H1 (cell line): Measurements from ENCODE around the gene CCBE1. TPM values are rescaled to one million over a fixed set of nuclear protein-coding genes. Genes with fewer than 3 reads are reported as not detected.

ENCODE experiments used
- CTCF ChIA-PET: fragments of 300-600 bp; sonication (Branson Sonifier 250); formaldehyde crosslinking; loops from one replicate; lab custom pipeline; 2021; ENCODE audit not compliant: partially characterized antibody; lab: Charles Lee
- POLR2A ChIA-PET: fragments of 300-600 bp; sonication (Branson Sonifier 250); formaldehyde crosslinking; loops from one replicate; lab custom pipeline; 2021; ENCODE audit warnings: inconsistent platforms; ENCODE audit not compliant: partially characterized antibody; lab: Charles Lee
- DNase-seq, 2 experiments: peaks; one replicate each; pipeline versions ENCODE4 v3.0.0 to v3.0.0-alpha.2; 2010 to 2022; ENCODE audit warnings: low spot score in 2 of 2, low read depth in 1 of 2, mixed read lengths in 1 of 2
- FAIRE-seq: peaks from 2 replicates; lab custom pipeline; 2011; peaks lifted over from hg19 to GRCh38; lab: Jason Lieb, UNC
- H2AFZ ChIP-seq: 2 replicates; pipeline ENCODE4 v1.8.1; 2012; ENCODE audit warnings: low read length, inconsistent platforms
- H2AK5ac ChIP-seq: 2 replicates; pipeline ENCODE4 v1.6.1; 2013; ENCODE audit warnings: low read depth, low read length
- H2BK120ac ChIP-seq: replicated peaks from 2 replicates; pipeline ENCODE3; 2013; ENCODE audit warnings: low read depth, low read length, inconsistent platforms
- H2BK12ac ChIP-seq: 2 replicates; pipeline ENCODE4 v1.6.1; 2013; ENCODE audit warnings: low read depth, low read length
- H2BK15ac ChIP-seq: 2 replicates; pipeline ENCODE4 v1.6.1; 2013; ENCODE audit warnings: low read length
- H2BK20ac ChIP-seq: 2 replicates; pipeline ENCODE4 v1.6.1; 2013; ENCODE audit warnings: low read length
- H2BK5ac ChIP-seq: 2 replicates; pipeline ENCODE4 v1.6.1; 2013; ENCODE audit warnings: low read depth, low read length
- H3K14ac ChIP-seq: 2 replicates; pipeline ENCODE4 v1.6.1; 2013; ENCODE audit warnings: inconsistent platforms; ENCODE audit not compliant: insufficient read length
- H3K18ac ChIP-seq: 2 replicates; pipeline ENCODE4 v1.6.1; 2013; ENCODE audit warnings: low read length; ENCODE audit errors: extremely low read depth
- H3K23ac ChIP-seq: 2 replicates; pipeline ENCODE4 v1.6.1; 2013; ENCODE audit warnings: inconsistent platforms; ENCODE audit not compliant: insufficient read length
- H3K23me2 ChIP-seq: 2 replicates; pipeline ENCODE4 v1.6.1; 2013; ENCODE audit warnings: low read depth, low read length
- H3K27ac ChIP-seq: 2 replicates; pipeline ENCODE4 v1.6.1; 2011; ENCODE audit warnings: low read depth, low read length, inconsistent platforms
- H3K27me3 ChIP-seq, 4 experiments: replicated peaks in 1 of 4; 1 replicate in 1 of 4; 2 replicates in 3 of 4; pipeline versions ENCODE4 v1.6.1 to v1.8.1; 2011 to 2013; ENCODE audit warnings: low read length in 3 of 4, mild to moderate bottlenecking in 3 of 4, inconsistent platforms in 2 of 4, mixed read lengths in 2 of 4, moderate library complexity in 1 of 4; ENCODE audit not compliant: control insufficient read depth in 3 of 4, insufficient read depth in 3 of 4; ENCODE audit errors: extremely low read depth in 1 of 4
- H3K36me3 ChIP-seq, 4 experiments: 2 replicates each; pipeline versions ENCODE4 v1.6.1 to v1.8.1; 2011 to 2013; ENCODE audit warnings: mild to moderate bottlenecking in 4 of 4, low read length in 3 of 4, moderate library complexity in 2 of 4, control low read depth in 1 of 4, inconsistent platforms in 1 of 4; ENCODE audit not compliant: insufficient read depth in 4 of 4, control insufficient read depth in 2 of 4
- H3K4ac ChIP-seq: replicated peaks from 2 replicates; pipeline ENCODE3; 2013; ENCODE audit warnings: low read length, low read depth, mixed read lengths, inconsistent platforms; ENCODE audit not compliant: insufficient read length
- H3K4me1 ChIP-seq, 4 experiments: replicated peaks in 1 of 4; 1 replicate in 1 of 4; 2 replicates in 3 of 4; pipeline versions ENCODE4 v1.6.1 to v1.8.1; 2011 to 2013; ENCODE audit warnings: low read length in 3 of 4, inconsistent platforms in 2 of 4, mixed read lengths in 1 of 4; ENCODE audit not compliant: insufficient read depth in 4 of 4, control insufficient read depth in 3 of 4
- H3K4me2 ChIP-seq, 2 experiments: 2 replicates each; pipeline versions ENCODE4 v1.6.1 to v1.8.1; 2011 to 2013; ENCODE audit warnings: low read depth in 2 of 2, low read length in 2 of 2, control low read depth in 1 of 2, inconsistent platforms in 1 of 2, mild to moderate bottlenecking in 1 of 2; ENCODE audit not compliant: insufficient read depth in 1 of 2
- H3K4me3 ChIP-seq, 4 experiments: fragments of 200-600, 300-600 bp in 1 of 4; sonication (generic), shearing (Covaris generic), sonication (Bioruptor Twin) in 1 of 4; 2 replicates each; pipeline versions ENCODE4 v1.5.1 to v1.8.1; 2011 to 2016; ENCODE audit warnings: low read length in 4 of 4, low read depth in 3 of 4, control low read depth in 2 of 4, inconsistent platforms in 2 of 4, mild to moderate bottlenecking in 2 of 4, mixed read lengths in 1 of 4, moderate library complexity in 1 of 4; ENCODE audit not compliant: insufficient read depth in 2 of 4; ENCODE audit errors: extremely low read depth in 1 of 4
- H3K56ac ChIP-seq: replicated peaks from 2 replicates; pipeline ENCODE3; 2013; ENCODE audit warnings: low read depth, mild to moderate bottlenecking, mixed read lengths, low read length, inconsistent platforms; ENCODE audit not compliant: insufficient read length
- H3K79me1 ChIP-seq: 2 replicates; pipeline ENCODE4 v1.6.1; 2013; ENCODE audit warnings: low read depth, low read length, control low read depth
- H3K79me2 ChIP-seq, 2 experiments: 2 replicates each; pipeline versions ENCODE4 v1.6.1 to v1.8.1; 2012 to 2013; ENCODE audit warnings: low read length in 2 of 2, mild to moderate bottlenecking in 2 of 2, inconsistent platforms in 1 of 2; ENCODE audit not compliant: insufficient read depth in 2 of 2, control insufficient read depth in 1 of 2
- H3K9ac ChIP-seq, 4 experiments: replicated peaks in 1 of 4; 1 replicate in 1 of 4; 2 replicates in 3 of 4; pipeline versions ENCODE4 v1.6.1 to v1.8.1; 2011 to 2013; ENCODE audit warnings: low read depth in 3 of 4, low read length in 3 of 4, control low read depth in 2 of 4, mild to moderate bottlenecking in 2 of 4, moderate library complexity in 2 of 4, inconsistent platforms in 1 of 4; ENCODE audit errors: extremely low read depth in 1 of 4
- H3K9me3 ChIP-seq, 2 experiments: 2 replicates each; pipeline versions ENCODE4 v1.6.1 to v1.8.1; 2012 to 2013; ENCODE audit warnings: mild to moderate bottlenecking in 2 of 2, moderate library complexity in 2 of 2, control low read depth in 1 of 2, inconsistent platforms in 1 of 2, low read depth in 1 of 2, low read length in 1 of 2, mixed read lengths in 1 of 2; ENCODE audit not compliant: insufficient read depth in 2 of 2
- H4K20me1 ChIP-seq, 2 experiments: replicated peaks in 1 of 2; 2 replicates each; pipeline versions ENCODE3 to v1.8.1; 2011 to 2013; ENCODE audit warnings: inconsistent platforms in 2 of 2, low read length in 2 of 2, mild to moderate bottlenecking in 1 of 2; ENCODE audit not compliant: insufficient read depth in 2 of 2, control insufficient read depth in 1 of 2
- H4K5ac ChIP-seq: 2 replicates; pipeline ENCODE4 v1.6.1; 2013; ENCODE audit warnings: low read length, low read depth, mixed read lengths, inconsistent platforms; ENCODE audit not compliant: insufficient read length
- H4K8ac ChIP-seq: 2 replicates; pipeline ENCODE4 v1.8.0; 2013; ENCODE audit warnings: mild to moderate bottlenecking, moderate library complexity, low read length, inconsistent platforms; ENCODE audit not compliant: insufficient read depth; ENCODE audit errors: extremely low read depth
- H4K91ac ChIP-seq: replicated peaks from 2 replicates; pipeline ENCODE3; 2013; ENCODE audit warnings: low read length, mixed read lengths, inconsistent platforms; ENCODE audit not compliant: insufficient read length
- BACH1 ChIP-seq: IDR thresholded peaks from 2 replicates; pipeline ENCODE4 v1.6.1; 2012; ENCODE audit warnings: low read length, improper control_type of control experiment
- EP300 ChIP-seq, 2 experiments: IDR thresholded peaks; 1 replicate in 1 of 2; 2 replicates in 1 of 2; pipeline ENCODE4 v1.6.1; 2011 to 2012; ENCODE audit warnings: low read depth in 2 of 2, low read length in 2 of 2, mild to moderate bottlenecking in 2 of 2, borderline replicate concordance in 1 of 2, inconsistent platforms in 1 of 2, moderate library complexity in 1 of 2
- KDM5A ChIP-seq: fragments of 200-600 bp; IDR thresholded peaks from 2 replicates; pipeline ENCODE4 v1.7.1; 2012; ENCODE audit warnings: mild to moderate bottlenecking, low read length, inconsistent platforms, mixed read lengths
- PHF8 ChIP-seq: fragments of 200-600 bp; sonication (generic); conservative IDR thresholded peaks from 2 replicates; pipeline ENCODE4 v1.7.1; 2012; ENCODE audit warnings: low read depth, mild to moderate bottlenecking, inconsistent platforms, low read length, moderate library complexity
- RAD21 ChIP-seq, 2 experiments: IDR thresholded peaks in 1 of 2; conservative IDR thresholded peaks in 1 of 2; 2 replicates each; pipeline ENCODE4 v1.6.1; 2011; ENCODE audit warnings: low read depth in 2 of 2, low read length in 2 of 2, improper control_type of control experiment in 1 of 2, inconsistent platforms in 1 of 2, mild to moderate bottlenecking in 1 of 2, moderate library complexity in 1 of 2
- WGBS, 2 experiments: shearing (Covaris generic) in 1 of 2; methylation state at CpG; one replicate each; pipeline versions ENCODE4 v1.1.6 to v1.1.7; 2013 to 2015; ENCODE audit warnings: low lambda C conversion rate in 2 of 2, mixed read lengths in 2 of 2, inconsistent platforms in 1 of 2, low coverage in 1 of 2, missing lambda C conversion rate in 1 of 2; ENCODE audit not compliant: insufficient replicate concordance in 2 of 2, insufficient coverage in 1 of 2, insufficient read length in 1 of 2; ENCODE audit errors: extremely low coverage in 1 of 2, missing lambda C conversion rate in 1 of 2; 5-methylcytosine and 5-hydroxymethylcytosine counted together
- polyA plus RNA-seq, 7 experiments: library from polyadenylated mRNA; depleted of rRNA in 3 of 7; stranded (reverse) in 5 of 7; unstranded in 2 of 7; fragments of >200 nt in 5 of 7; fragments of 200-250 nt in 2 of 7; gene quantifications; 1 replicate in 5 of 7; 2 replicates in 1 of 7; 4 replicates in 1 of 7; pipeline versions ENCODE4 v1.2.1 to v1.2.3, GENCODE V29; 2011 to 2013; ENCODE audit warnings: missing spikeins in 2 of 7, mixed read lengths in 2 of 7
- total RNA-seq: library from RNA; stranded (reverse); fragmentation: NEBNext Ultra II Directional; extraction: Animal tissue kit (Norgen Biotek cat#: 25700); gene quantifications from 2 replicates; pipeline ENCODE4 v1.2.1, GENCODE V29; 2021
- TF ChIP-seq, protein P1 (sequence below): IDR thresholded peaks from 2 replicates; pipeline ENCODE4 v1.6.1; 2011; ENCODE audit warnings: low read depth, mild to moderate bottlenecking, low read length; ENCODE audit not compliant: insufficient read depth

CCBE1 gene
- total and polyA plus RNA-seq, 2 of the 8 experiments (the other 6 are each of a cell fraction or from before 2014, with no cell fraction given): 2.1 to 2.6 TPM

GRCh38 chr18:59382383-59382782, 314.8 kb downstream of the CCBE1 start:
- Histone ChIP-seq H3K56ac (no peak overlapping the region), H4K20me1 (no peaks in the 10 kb centered on the region), H4K8ac (no peak overlapping the region), H3K23me2 (no peaks in the 10 kb centered on the region), H3K23ac (no peak overlapping the region), H3K4ac (no peak overlapping the region), H3K4me3 (no peak overlapping the region), H3K79me1 (no peaks in the 10 kb centered on the region), H3K14ac (no peak overlapping the region), H3K27ac (no peak overlapping the region), H2BK5ac (no peak overlapping the region), H2AK5ac (no peak overlapping the region), H3K4me1 (peaks cover 0 to 2% (median 1%) of the 10 kb centered on the region in 4 experiments; a peak in 2 of 7 replicates), H3K9ac (no peak overlapping the region), H2AFZ (no peak overlapping the region), H3K18ac (no peak overlapping the region), H2BK12ac (peak overlapping the region; percentile 62; the same call in 1 of the 2 replicates), H4K91ac (no peak overlapping the region), H3K4me2 (no peak overlapping the region), H2BK20ac (no peak overlapping the region), H3K79me2 (no peaks in the 10 kb centered on the region), H3K27me3 (peaks cover 0 to 16% (median 4%) of the 10 kb centered on the region in 4 experiments; a peak in 5 of 7 replicates), H2BK120ac (no peak overlapping the region), H2BK15ac (no peak overlapping the region), H4K5ac (no peak overlapping the region), H3K9me3 (no peaks in the 10 kb centered on the region), H3K36me3 (no peaks in the 10 kb centered on the region)
- no peak for FAIRE-seq
- CTCF ChIA-PET: interaction anchor here (0.9 to 8.9 kb wide), 4 partner anchors 9 to 113 kb away, joined by 3 to 64 read pairs (median 4); no protein-coding TSS in a partner anchor
- DNase-seq: no peak
- POLR2A ChIA-PET: no interaction called here
- WGBS, 2 experiments: 95% methylated on average over 7 of the region's 7 CpGs; no CpG with 5 or more reads in 1 of the 2 experiments
- TF ChIP-seq, protein P1, sequence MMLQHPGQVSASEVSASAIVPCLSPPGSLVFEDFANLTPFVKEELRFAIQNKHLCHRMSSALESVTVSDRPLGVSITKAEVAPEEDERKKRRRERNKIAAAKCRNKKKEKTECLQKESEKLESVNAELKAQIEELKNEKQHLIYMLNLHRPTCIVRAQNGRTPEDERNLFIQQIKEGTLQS: no peak
- TF ChIP-seq PHF8: no peak
- no peak for TF ChIP-seq BACH1
- TF ChIP-seq KDM5A: no peak
- no peak for TF ChIP-seq EP300 (IDR thresholded peaks at IDR 0.05; ENCODE audit: borderline replicate concordance in 1 of 2, low read depth in 2 of 2, low read length in 2 of 2)
- peak; percentile 8 to 27; a peak in 2 of 4 replicates for TF ChIP-seq RAD21 (IDR thresholded peaks at IDR 0.05 in 1 of 2, conservative IDR thresholded peaks at IDR 0.05 in 1 of 2; ENCODE audit: low read depth in 2 of 2, low read length in 2 of 2)
